Measurements from ENCODE around the gene CLDN18. TPM values are rescaled to one million over a fixed set of nuclear protein-coding genes. Genes with fewer than 3 reads are reported as not detected.

Gene CLDN18
- total and polyA plus RNA-seq, 4 donors = 31.4 to 316 (median 116) TPM

- no peak for ATAC-seq (ENCODE audit: insufficient read depth, low FRiP score)
- no peak for TF ChIP-seq CTCF (IDR thresholded peaks at IDR 0.05; ENCODE audit: control extremely low read depth, extremely low read depth)
- H3K9ac ChIP-seq (ENCODE audit: insufficient read depth in 1 of 2, low read length in 2 of 2) = no peak overlapping the region
- no peak overlapping the region for H3K4me3 ChIP-seq
- peaks cover 0 to 3% (median 0%) of the 10 kb centered on the region in 5 donors for H3K4me1 ChIP-seq (ENCODE audit: control insufficient read depth in 5 of 5, insufficient read depth in 5 of 5, low read length in 5 of 5)
- H3K27me3 ChIP-seq (ENCODE audit: control insufficient read depth in 3 of 3, insufficient read depth in 3 of 3, low read length in 2 of 3) = no peaks in the 10 kb centered on the region
- no peaks in the 10 kb centered on the region for H3K36me3 ChIP-seq (ENCODE audit: control insufficient read depth in 4 of 4, insufficient read depth in 4 of 4, low read length in 4 of 4)
- no peak overlapping the region for H3K27ac ChIP-seq (ENCODE audit: low read depth in 1 of 2, low read length in 1 of 2)
- H3K9me3 ChIP-seq (ENCODE audit: control insufficient read depth in 4 of 4, insufficient read depth in 3 of 4, low read length in 3 of 4) = peaks cover 0 to 2% (median 0%) of the 10 kb centered on the region in 4 donors
- WGBS, 2 donors = 2 to 24% methylated on average over 1 of the region's 1 CpG
- DNase-seq = no peak
These were observed 22.2 kb upstream of the CLDN18 start for GRCh38 chr3:137987723-137988122.

GRCh38 chr3:137988152-137988551, 21.8 kb upstream of the CLDN18 start:
- WGBS, 2 donors = 47 to 69% methylated on average over 4 of the region's 4 CpGs
- peak; percentile 19 for ATAC-seq (ENCODE audit: insufficient read depth, low FRiP score)
- no peak for TF ChIP-seq CTCF (IDR thresholded peaks at IDR 0.05; ENCODE audit: control extremely low read depth, extremely low read depth)

GRCh38 chr3:137988982-137989381, 21.0 kb upstream of the CLDN18 start:
- 84 to 96% methylated on average over 3 of the region's 3 CpGs for WGBS, 2 donors
- H3K4me1 ChIP-seq (ENCODE audit: control insufficient read depth in 5 of 5, insufficient read depth in 5 of 5, low read length in 5 of 5) = peaks cover 0 to 3% (median 0%) of the 10 kb centered on the region in 5 donors
- H3K9me3 ChIP-seq (ENCODE audit: control insufficient read depth in 4 of 4, insufficient read depth in 3 of 4, low read length in 3 of 4) = peaks cover 0 to 2% (median under 1%) of the 10 kb centered on the region in 4 donors
- H3K36me3 ChIP-seq (ENCODE audit: control insufficient read depth in 4 of 4, insufficient read depth in 4 of 4, low read length in 4 of 4) = no peaks in the 10 kb centered on the region
- TF ChIP-seq CTCF (IDR thresholded peaks at IDR 0.05; ENCODE audit: control extremely low read depth, extremely low read depth) = no peak
- DNase-seq = no peak
- H3K27me3 ChIP-seq (ENCODE audit: control insufficient read depth in 3 of 3, insufficient read depth in 3 of 3, low read length in 2 of 3) = no peaks in the 10 kb centered on the region
- H3K27ac ChIP-seq (ENCODE audit: low read depth in 1 of 2, low read length in 1 of 2) = no peak overlapping the region
- no peak overlapping the region for H3K9ac ChIP-seq (ENCODE audit: insufficient read depth in 1 of 2, low read length in 2 of 2)
- no peak overlapping the region for H3K4me3 ChIP-seq
- ATAC-seq (ENCODE audit: insufficient read depth, low FRiP score) = no peak

More at GRCh38 chr3:137988152-137988551, 21.8 kb upstream of the CLDN18 start:
- H3K9me3 ChIP-seq (ENCODE audit: control insufficient read depth in 4 of 4, insufficient read depth in 3 of 4, low read length in 3 of 4) = peaks cover 0 to 2% (median 0%) of the 10 kb centered on the region in 4 donors
- no peaks in the 10 kb centered on the region for H3K27me3 ChIP-seq (ENCODE audit: control insufficient read depth in 3 of 3, insufficient read depth in 3 of 3, low read length in 2 of 3)
- H3K4me1 ChIP-seq (ENCODE audit: control insufficient read depth in 5 of 5, insufficient read depth in 5 of 5, low read length in 5 of 5) = peaks cover 0 to 3% (median 0%) of the 10 kb centered on the region in 5 donors
- DNase-seq = peak in 1 of 3 donors; percentile 52
- H3K27ac ChIP-seq (ENCODE audit: low read depth in 1 of 2, low read length in 1 of 2) = no peak overlapping the region
- no peak overlapping the region for H3K4me3 ChIP-seq
- H3K36me3 ChIP-seq (ENCODE audit: control insufficient read depth in 4 of 4, insufficient read depth in 4 of 4, low read length in 4 of 4) = no peaks in the 10 kb centered on the region
- no peak overlapping the region for H3K9ac ChIP-seq (ENCODE audit: insufficient read depth in 1 of 2, low read length in 2 of 2)

- ATAC-seq (ENCODE audit: insufficient read depth, low FRiP score) = no peak
- 77 to 93% methylated on average over 2 of the region's 2 CpGs for WGBS, 2 donors
- Histone ChIP-seq H3K27ac (ENCODE audit: low read depth in 1 of 2, low read length in 1 of 2) (no peak overlapping the region), H3K4me3 (no peak overlapping the region), H3K27me3 (ENCODE audit: control insufficient read depth in 3 of 3, insufficient read depth in 3 of 3, low read length in 2 of 3) (no peaks in the 10 kb centered on the region), H3K9ac (ENCODE audit: insufficient read depth in 1 of 2, low read length in 2 of 2) (no peak overlapping the region), H3K9me3 (ENCODE audit: control insufficient read depth in 4 of 4, insufficient read depth in 3 of 4, low read length in 3 of 4) (peaks cover 0 to 3% (median under 1%) of the 10 kb centered on the region in 4 donors), H3K36me3 (ENCODE audit: control insufficient read depth in 4 of 4, insufficient read depth in 4 of 4, low read length in 4 of 4) (no peaks in the 10 kb centered on the region), H3K4me1 (ENCODE audit: control insufficient read depth in 5 of 5, insufficient read depth in 5 of 5, low read length in 5 of 5) (peaks cover 0 to 3% (median 0%) of the 10 kb centered on the region in 5 donors)
- DNase-seq = no peak
- no peak for TF ChIP-seq CTCF (IDR thresholded peaks at IDR 0.05; ENCODE audit: control extremely low read depth, extremely low read depth)
These were observed 19.5 kb upstream of the CLDN18 start for GRCh38 chr3:137990427-137990826.

Data from lung (tissue), 12 donors.